ENCODE data around the gene SELENOM.

GRCh38 chr22:31075961-31076360, 31.4 kb downstream of the SELENOM start:
- TF ChIP-seq MXI1 (conservative IDR thresholded peaks at IDR 0.05; ENCODE audit: poor library complexity, severe bottlenecking) = no peak
- TF ChIP-seq, protein P1, sequence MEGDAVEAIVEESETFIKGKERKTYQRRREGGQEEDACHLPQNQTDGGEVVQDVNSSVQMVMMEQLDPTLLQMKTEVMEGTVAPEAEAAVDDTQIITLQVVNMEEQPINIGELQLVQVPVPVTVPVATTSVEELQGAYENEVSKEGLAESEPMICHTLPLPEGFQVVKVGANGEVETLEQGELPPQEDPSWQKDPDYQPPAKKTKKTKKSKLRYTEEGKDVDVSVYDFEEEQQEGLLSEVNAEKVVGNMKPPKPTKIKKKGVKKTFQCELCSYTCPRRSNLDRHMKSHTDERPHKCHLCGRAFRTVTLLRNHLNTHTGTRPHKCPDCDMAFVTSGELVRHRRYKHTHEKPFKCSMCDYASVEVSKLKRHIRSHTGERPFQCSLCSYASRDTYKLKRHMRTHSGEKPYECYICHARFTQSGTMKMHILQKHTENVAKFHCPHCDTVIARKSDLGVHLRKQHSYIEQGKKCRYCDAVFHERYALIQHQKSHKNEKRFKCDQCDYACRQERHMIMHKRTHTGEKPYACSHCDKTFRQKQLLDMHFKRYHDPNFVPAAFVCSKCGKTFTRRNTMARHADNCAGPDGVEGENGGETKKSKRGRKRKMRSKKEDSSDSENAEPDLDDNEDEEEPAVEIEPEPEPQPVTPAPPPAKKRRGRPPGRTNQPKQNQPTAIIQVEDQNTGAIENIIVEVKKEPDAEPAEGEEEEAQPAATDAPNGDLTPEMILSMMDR (IDR thresholded peaks at IDR 0.05; ENCODE audit: poor library complexity, severe bottlenecking) = no peak
- no peak for TF ChIP-seq EZH2 (IDR thresholded peaks at IDR 0.05; ENCODE audit: borderline replicate concordance, insufficient read depth, low read length, poor library complexity, severe bottlenecking)
- no peak for TF ChIP-seq POLR2AphosphoS5 (IDR thresholded peaks at IDR 0.05)
- no peak for TF ChIP-seq TAF1 (IDR thresholded peaks at IDR 0.05; ENCODE audit: low read depth)

Data from neural cell (in vitro differentiated cells).